Right lobe of liver (tissue), 6 donors: ENCODE data around the gene TRIML1. TPM values are rescaled to one million over a fixed set of nuclear protein-coding genes. Genes with fewer than 3 reads are reported as not detected.

Source experiments
- ATAC-seq, 4 donors: fragments of 200-7000 bp; cut with Tn5 transposase; one replicate each; pipeline ENCODE4 v1.9.1; 2020; ENCODE audit warnings: mild to moderate bottlenecking in 4 of 4, moderate library complexity in 4 of 4
- DNase-seq, 3 donors: peaks; one replicate each; pipeline ENCODE4 v3.0.0-alpha.2; 2020
- H3K27ac ChIP-seq, 3 donors: fragments of 200-600 bp; one replicate each; pipeline ENCODE4 v1.8.0; 2022
- H3K27me3 ChIP-seq, 2 donors: fragments of 200-600 bp; one replicate each; pipeline ENCODE4 v1.8.0; 2022
- H3K36me3 ChIP-seq, 4 donors: fragments of 200-600 bp; sonication (generic) in 1 of 4; one replicate each; pipeline versions ENCODE4 v1.5.1 to v1.8.0; 2017 to 2022; ENCODE audit warnings: control low read depth in 1 of 4
- H3K4me1 ChIP-seq, 4 donors: fragments of 200-600 bp; sonication (generic) in 1 of 4; one replicate each; pipeline versions ENCODE4 v1.5.1 to v1.8.0; 2017 to 2022; ENCODE audit warnings: control low read depth in 1 of 4
- H3K4me3 ChIP-seq, 3 donors: fragments of 200-600 bp; one replicate each; pipeline ENCODE4 v1.8.0; 2022
- H3K9me3 ChIP-seq, 4 donors: fragments of 200-600 bp; sonication (generic) in 1 of 4; one replicate each; pipeline versions ENCODE4 v1.5.1 to v1.8.0; 2017 to 2022; ENCODE audit warnings: control low read depth in 1 of 4
- CTCF ChIP-seq, 4 donors: fragments of 200-600 bp in 3 of 4; fragments of 450-650 bp in 1 of 4; IDR thresholded peaks; one replicate each; pipeline versions ENCODE4 v1.5.1 to v1.8.0; 2016 to 2022; ENCODE audit warnings: antibody characterized with exemption in 4 of 4, mild to moderate bottlenecking in 2 of 4
- POLR2A ChIP-seq: fragments of 450-650 bp; IDR thresholded peaks from one replicate; pipeline ENCODE4 v1.6.1; 2017; ENCODE audit warnings: antibody characterized with exemption, mild to moderate bottlenecking
- WGBS: methylation state at CpG from one replicate; pipeline ENCODE4 v1.1.6; 2018; ENCODE audit warnings: low coverage, low lambda C conversion rate; ENCODE audit not compliant: insufficient coverage; ENCODE audit errors: missing lambda C conversion rate; 5-methylcytosine and 5-hydroxymethylcytosine counted together
- intact Hi-C, 2 donors: fragments of 100-400 bp; cut with DNase I; formaldehyde crosslinking; loops; one replicate each; pipeline versions ENCODE4 v1.11.2 to v1.14.1; 2022
- long read RNA-seq: library from polyadenylated mRNA; unstranded; transcript quantifications from one replicate; pipeline ENCODE4 v2.0.0, GENCODE V29; 2019
- total RNA-seq, 6 experiments: library from RNA; depleted of rRNA in 2 of 6; stranded (reverse); fragments of >200 nt in 2 of 6; fragmentation: NEBNext Ultra II Directional in 3 of 6; extraction: Animal tissue kit (Norgen Biotek cat#: 25700) in 3 of 6; gene quantifications; one replicate each; pipeline versions ENCODE4 v1.1.0 to v1.2.4, GENCODE V29; 2016 to 2023
- donor health status: DM: no; HTN: yes; CAD: no.
- donor health status: DM: no; HTN: no; CAD: no.
- donor health status: DM: no; HTN: no; CAD: no.
- donor health status: DM: no; HTN: yes; CAD: no.
- donor health status: DM: no; HTN: yes; CAD: no.

The TRIML1 gene
- total RNA-seq = not detected
- long read RNA-seq = 0 reads

- Histone ChIP-seq H3K27me3 (no peaks in the 10 kb centered on the region), H3K36me3 (no peaks in the 10 kb centered on the region), H3K27ac (no peak within 1 kb of the TSS), H3K4me3 (no peak within 1 kb of the TSS), H3K9me3 (no peaks in the 10 kb centered on the region), H3K4me1 (no peaks in the 10 kb centered on the region)
- intact Hi-C loops = no loop called here
- ATAC-seq (no peak), DNase-seq (no peak)
- no peak for TF ChIP-seq POLR2A
- TF ChIP-seq CTCF (IDR thresholded peaks at IDR 0.05) = no peak
- 40% methylated on average over 1 of the region's 3 CpGs for WGBS
Observed at GRCh38 chr4:188139141-188139540, at the start of gene TRIML1. Gene TRIML1 (plus strand): TSS chr4:188139441. CDS start chr4:188139559, 118 bp downstream.

- Histone ChIP-seq H3K36me3 (no peaks in the 10 kb centered on the region), H3K4me3 (no peak overlapping the region), H3K27ac (no peak overlapping the region), H3K9me3 (no peaks in the 10 kb centered on the region), H3K4me1 (no peaks in the 10 kb centered on the region), H3K27me3 (no peaks in the 10 kb centered on the region)
- ATAC-seq (no peak), DNase-seq (no peak)
- WGBS = 58% methylated on average over 3 of the region's 3 CpGs
- intact Hi-C loops = no loop called here
- TF ChIP-seq CTCF (IDR thresholded peaks at IDR 0.05) = no peak
- TF ChIP-seq POLR2A = no peak
Observed at GRCh38 chr4:188092824-188093223, 46.4 kb upstream of the TRIML1 start.

GRCh38 chr4:188106454-188106853, 32.8 kb upstream of the TRIML1 start:
- no peaks in the 10 kb centered on the region for H3K27me3 ChIP-seq
- ATAC-seq (no peak), DNase-seq (peak in 2 of 3 donors; percentile 18 to 51)
- WGBS = no CpG with 5 or more reads among the region's 40 CpGs
- no peak for TF ChIP-seq CTCF (IDR thresholded peaks at IDR 0.05)
- no peak for TF ChIP-seq POLR2A
- no peak overlapping the region for H3K4me3 ChIP-seq
- no peak overlapping the region for H3K27ac ChIP-seq
- no peaks in the 10 kb centered on the region for H3K36me3 ChIP-seq
- no peaks in the 10 kb centered on the region for H3K4me1 ChIP-seq
- intact Hi-C loops = no loop called here
- no peaks in the 10 kb centered on the region for H3K9me3 ChIP-seq

- H3K9me3 ChIP-seq = no peaks in the 10 kb centered on the region
- intact Hi-C loops = no loop called here
- no peak overlapping the region for H3K27ac ChIP-seq
- no peak for DNase-seq
- H3K27me3 ChIP-seq = no peaks in the 10 kb centered on the region
- no peaks in the 10 kb centered on the region for H3K4me1 ChIP-seq
- no peaks in the 10 kb centered on the region for H3K36me3 ChIP-seq
- TF ChIP-seq POLR2A (no peak), CTCF (IDR thresholded peaks at IDR 0.05) (no peak)
- ATAC-seq = no peak
- 29% methylated on average over 10 of the region's 10 CpGs for whole genome bisulfite sequencing
- H3K4me3 ChIP-seq = no peak overlapping the region
Observed at GRCh38 chr4:188107931-188108843, 31.1 kb upstream of the TRIML1 start.
